Fibroblast of the aortic adventitia (primary cell): Measurements from ENCODE around the gene TSSK3. TPM values are rescaled to one million over a fixed set of nuclear protein-coding genes. Genes with fewer than 3 reads are reported as not detected.

Experiments
- DNase-seq: peaks from one replicate; pipeline ENCODE4 v3.0.0-alpha.2; 2010; ENCODE audit warnings: low read depth
- H3K4me3 ChIP-seq: 2 replicates; pipeline ENCODE4 v1.5.1; 2011; ENCODE audit warnings: low read depth, mild to moderate bottlenecking, control low read depth, low read length, moderate library complexity
- total RNA-seq: library from RNA; depleted of rRNA; stranded (reverse); fragments of >200 nt; gene quantifications from 2 replicates; pipeline ENCODE4 v1.2.3, GENCODE V29; 2012; ENCODE audit warnings: low replicate concordance
- TF ChIP-seq, protein P1 (sequence below): IDR thresholded peaks from 2 replicates; pipeline ENCODE4 v1.5.1; 2011; ENCODE audit warnings: mild to moderate bottlenecking, low read length, control low read depth, inconsistent platforms; ENCODE audit not compliant: insufficient read depth

TSSK3 gene
- total RNA-seq, 1 donor, result 2.3 TPM

DNA sequence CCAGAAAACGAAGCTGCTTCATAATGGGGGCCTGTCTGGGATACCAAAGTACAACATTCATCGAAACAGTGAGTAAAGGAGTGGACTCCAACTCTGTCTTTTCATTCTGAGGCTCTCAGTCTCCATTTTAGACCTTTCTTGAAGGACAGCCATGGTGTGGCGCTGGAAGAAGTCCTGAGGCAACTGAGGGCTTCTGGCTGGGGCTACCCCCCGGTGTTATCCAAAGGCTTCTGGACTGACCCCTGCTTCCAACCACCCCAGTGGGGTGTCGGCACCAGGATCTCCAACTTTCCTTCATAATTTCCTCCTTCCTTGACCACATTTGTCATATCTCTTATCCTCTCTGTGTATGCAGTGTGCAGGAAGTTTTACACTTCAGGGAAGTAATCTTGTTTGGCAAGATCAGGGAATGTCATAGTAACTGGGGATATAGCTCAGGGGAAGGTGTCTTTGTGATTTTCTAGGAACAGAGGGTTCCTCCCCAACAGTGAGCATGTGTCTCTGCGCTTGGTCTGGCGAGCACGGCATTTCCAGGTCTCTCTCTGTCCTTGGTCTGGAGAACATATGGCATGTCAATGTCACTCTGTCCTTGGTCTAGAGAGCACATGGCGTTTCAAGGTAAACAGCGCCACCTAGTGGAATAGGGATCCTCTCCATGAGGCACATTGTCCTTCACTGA is 51.3 kb downstream of the TSSK3 start:
- peak; percentile 76 for DNase-seq
- no peak overlapping the region for H3K4me3 ChIP-seq
- TF ChIP-seq, protein P1, sequence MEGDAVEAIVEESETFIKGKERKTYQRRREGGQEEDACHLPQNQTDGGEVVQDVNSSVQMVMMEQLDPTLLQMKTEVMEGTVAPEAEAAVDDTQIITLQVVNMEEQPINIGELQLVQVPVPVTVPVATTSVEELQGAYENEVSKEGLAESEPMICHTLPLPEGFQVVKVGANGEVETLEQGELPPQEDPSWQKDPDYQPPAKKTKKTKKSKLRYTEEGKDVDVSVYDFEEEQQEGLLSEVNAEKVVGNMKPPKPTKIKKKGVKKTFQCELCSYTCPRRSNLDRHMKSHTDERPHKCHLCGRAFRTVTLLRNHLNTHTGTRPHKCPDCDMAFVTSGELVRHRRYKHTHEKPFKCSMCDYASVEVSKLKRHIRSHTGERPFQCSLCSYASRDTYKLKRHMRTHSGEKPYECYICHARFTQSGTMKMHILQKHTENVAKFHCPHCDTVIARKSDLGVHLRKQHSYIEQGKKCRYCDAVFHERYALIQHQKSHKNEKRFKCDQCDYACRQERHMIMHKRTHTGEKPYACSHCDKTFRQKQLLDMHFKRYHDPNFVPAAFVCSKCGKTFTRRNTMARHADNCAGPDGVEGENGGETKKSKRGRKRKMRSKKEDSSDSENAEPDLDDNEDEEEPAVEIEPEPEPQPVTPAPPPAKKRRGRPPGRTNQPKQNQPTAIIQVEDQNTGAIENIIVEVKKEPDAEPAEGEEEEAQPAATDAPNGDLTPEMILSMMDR, result peak; percentile 76

Other genes with a start within 250 kb of the TSSK3 start
- gene TXLNA, start 182.9 kb upstream of the TSSK3 start, total RNA-seq, result 39.7 and 98.0 TPM in 2 replicates
- gene CCDC28B, start 161.9 kb upstream of the TSSK3 start, total RNA-seq, result 6.0 and 16.1 TPM in 2 replicates
- 0.41 and 2.3 TPM in 2 replicates for gene IQCC, start 156.9 kb upstream of the TSSK3 start, total RNA-seq
- gene DCDC2B, start 153.4 kb upstream of the TSSK3 start, total RNA-seq, result not detected in 2 replicates
- gene TMEM234, start 140.2 kb upstream of the TSSK3 start, total RNA-seq, result 18.3 and 21.0 TPM in 2 replicates
- 217 and 284 TPM in 2 replicates for gene EIF3I, start 140.1 kb upstream of the TSSK3 start, total RNA-seq
- gene FAM167B, start 115.3 kb upstream of the TSSK3 start, total RNA-seq, result 1.4 and 2.1 TPM in 2 replicates
- gene LCK, start 111.3 kb upstream of the TSSK3 start, total RNA-seq, result not detected in 2 replicates
- gene HDAC1, start 70.5 kb upstream of the TSSK3 start, total RNA-seq, result 42.9 and 95.8 TPM in 2 replicates
- 14.4 and 106 TPM in 2 replicates for gene MARCKSL1, start 26.3 kb upstream of the TSSK3 start, total RNA-seq
- 1.6 and 1.7 TPM in 2 replicates for gene FAM229A, start 54 bp upstream of the TSSK3 start, total RNA-seq
- 47.6 and 52.3 TPM in 2 replicates for gene BSDC1, start 31.9 kb downstream of the TSSK3 start, total RNA-seq
- under 0.01 TPM in 1 of 2 replicates, not detected in the other for gene ZBTB8B, start 102.5 kb downstream of the TSSK3 start, total RNA-seq
- 7.1 and 10.8 TPM in 2 replicates for gene ZBTB8A, start 176.9 kb downstream of the TSSK3 start, total RNA-seq